H9 (cell line): ENCODE data around the gene FBXL20. TPM values are rescaled to one million over a fixed set of nuclear protein-coding genes. Genes with fewer than 3 reads are reported as not detected.
A peak's percentile ranks its signal among the peaks of the same experiment; 100 is the strongest.

ENCODE experiments used
- DNase-seq: peaks from one replicate; pipeline ENCODE4 v3.0.0-alpha.2; 2017
- H2AFZ ChIP-seq: one replicate; pipeline ENCODE4 v1.6.1; 2013; ENCODE audit warnings: mild to moderate bottlenecking, low read length, control low read depth, moderate library complexity
- H2AK5ac ChIP-seq: 2 replicates; pipeline ENCODE4 v1.6.1; 2013; ENCODE audit warnings: low read length, control low read depth, mixed read lengths; ENCODE audit not compliant: insufficient read length
- H2BK120ac ChIP-seq: one replicate; pipeline ENCODE4 v1.6.1; 2013; ENCODE audit warnings: low read depth, mild to moderate bottlenecking, low read length, control low read depth, inconsistent platforms; ENCODE audit not compliant: poor library complexity, severe bottlenecking
- H2BK12ac ChIP-seq: 2 replicates; pipeline ENCODE4 v1.6.1; 2013; ENCODE audit warnings: low read length, control low read depth, mixed read lengths, low read depth; ENCODE audit not compliant: insufficient read length
- H2BK15ac ChIP-seq: 2 replicates; pipeline ENCODE4 v1.6.1; 2013; ENCODE audit warnings: low read depth, low read length, control low read depth
- H2BK20ac ChIP-seq: one replicate; pipeline ENCODE4 v1.6.1; 2013; ENCODE audit warnings: low read depth, mild to moderate bottlenecking, low read length, control low read depth, inconsistent platforms; ENCODE audit not compliant: poor library complexity, severe bottlenecking
- H2BK5ac ChIP-seq: 2 replicates; pipeline ENCODE4 v1.6.1; 2013; ENCODE audit warnings: low read length, control low read depth, mixed read lengths; ENCODE audit not compliant: insufficient read length
- H3K14ac ChIP-seq: 2 replicates; pipeline ENCODE4 v1.6.1; 2013; ENCODE audit warnings: low read length, control low read depth; ENCODE audit not compliant: insufficient read depth
- H3K18ac ChIP-seq: 2 replicates; pipeline ENCODE4 v1.6.1; 2013; ENCODE audit warnings: low read depth, mild to moderate bottlenecking, mixed read lengths, low read length, control low read depth; ENCODE audit not compliant: insufficient read length
- H3K23ac ChIP-seq: 2 replicates; pipeline ENCODE4 v1.6.1; 2013; ENCODE audit warnings: low read length, control low read depth, mixed read lengths, low read depth; ENCODE audit not compliant: insufficient read length
- H3K23me2 ChIP-seq: 2 replicates; pipeline ENCODE4 v1.6.1; 2013; ENCODE audit warnings: low read depth, mild to moderate bottlenecking, mixed read lengths, low read length, control low read depth; ENCODE audit not compliant: insufficient read length, poor library complexity, severe bottlenecking
- H3K27ac ChIP-seq: 2 replicates; pipeline ENCODE4 v1.5.1; 2013; ENCODE audit warnings: low read length, control low read depth, mixed read lengths, low read depth; ENCODE audit not compliant: insufficient read length
- H3K27me3 ChIP-seq: 2 replicates; pipeline ENCODE4 v1.6.1; 2013; ENCODE audit warnings: low read length, control low read depth, inconsistent platforms; ENCODE audit not compliant: insufficient read depth
- H3K4ac ChIP-seq: 2 replicates; pipeline ENCODE4 v1.6.1; 2013; ENCODE audit warnings: low read depth, mild to moderate bottlenecking, control low read depth, inconsistent platforms, low read length, moderate library complexity
- H3K4me1 ChIP-seq: 2 replicates; pipeline ENCODE4 v1.6.1; 2013; ENCODE audit warnings: low read length, control low read depth, inconsistent platforms; ENCODE audit not compliant: insufficient read depth
- H3K4me2 ChIP-seq: 2 replicates; pipeline ENCODE4 v1.6.1; 2013; ENCODE audit warnings: low read length, control low read depth, mixed read lengths; ENCODE audit not compliant: insufficient read length, insufficient read depth
- H3K56ac ChIP-seq: 2 replicates; pipeline ENCODE4 v1.6.1; 2013; ENCODE audit warnings: low read depth, mild to moderate bottlenecking, mixed read lengths, low read length, control low read depth; ENCODE audit not compliant: insufficient read length
- H3K79me1 ChIP-seq: 2 replicates; pipeline ENCODE4 v1.6.1; 2013; ENCODE audit warnings: low read depth, mild to moderate bottlenecking, moderate library complexity, low read length, control low read depth, inconsistent platforms; ENCODE audit not compliant: insufficient read depth, poor library complexity, severe bottlenecking
- H3K79me2 ChIP-seq: 2 replicates; pipeline ENCODE4 v1.6.1; 2013; ENCODE audit warnings: low read length, control low read depth, inconsistent platforms; ENCODE audit not compliant: insufficient read depth
- H3K9ac ChIP-seq: 2 replicates; pipeline ENCODE4 v1.6.1; 2013; ENCODE audit warnings: low read length, control low read depth, mixed read lengths; ENCODE audit not compliant: insufficient read length; ENCODE audit errors: extremely low read depth
- H3K9me3 ChIP-seq: one replicate; pipeline ENCODE4 v1.6.1; 2013; ENCODE audit warnings: low read depth, low read length, inconsistent platforms; ENCODE audit not compliant: control insufficient read depth
- H3T11ph ChIP-seq: one replicate; pipeline ENCODE4 v1.6.1; 2013; ENCODE audit warnings: mild to moderate bottlenecking, low read length, control low read depth, inconsistent platforms
- H4K20me1 ChIP-seq: one replicate; pipeline ENCODE4 v1.6.1; 2013; ENCODE audit not compliant: control insufficient read depth, insufficient read length, insufficient read depth
- H4K5ac ChIP-seq: 2 replicates; pipeline ENCODE4 v1.6.1; 2013; ENCODE audit warnings: low read depth, mild to moderate bottlenecking, mixed read lengths, low read length, control low read depth; ENCODE audit not compliant: insufficient read length
- H4K8ac ChIP-seq: replicated peaks from 2 replicates; pipeline ENCODE4 v1.6.1; 2013; ENCODE audit warnings: low read length, control low read depth, mixed read lengths, low read depth; ENCODE audit not compliant: insufficient read length
- H4K91ac ChIP-seq: 2 replicates; pipeline ENCODE4 v1.6.1; 2013; ENCODE audit warnings: low read depth, mild to moderate bottlenecking, moderate library complexity, mixed read lengths, low read length, control low read depth; ENCODE audit not compliant: insufficient read length
- H3K27ac Mint-ChIP-seq, 3 experiments: 2 replicates in 2 of 3; 3 replicates in 1 of 3; pipeline ENCODE4 v1.8.0; 2020 to 2021; ENCODE audit warnings: mixed read lengths in 3 of 3, mild to moderate bottlenecking in 1 of 3, moderate library complexity in 1 of 3
- H3K27me3 Mint-ChIP-seq: 2 replicates; pipeline ENCODE4 v1.8.0; 2021; ENCODE audit warnings: low read depth, mild to moderate bottlenecking, moderate library complexity, mixed read lengths
- H3K36me3 Mint-ChIP-seq, 3 experiments: 2 replicates in 2 of 3; 3 replicates in 1 of 3; pipeline ENCODE4 v1.8.0; 2020 to 2021; ENCODE audit warnings: low read depth in 3 of 3, mixed read lengths in 3 of 3; ENCODE audit not compliant: insufficient read depth in 1 of 3
- H3K4me1 Mint-ChIP-seq, 2 experiments: 2 replicates each; pipeline ENCODE4 v1.8.0; 2020; ENCODE audit warnings: mixed read lengths in 2 of 2
- H3K4me3 Mint-ChIP-seq, 2 experiments: 2 replicates in 1 of 2; 3 replicates in 1 of 2; pipeline ENCODE4 v1.8.0; 2020 to 2021; ENCODE audit warnings: mild to moderate bottlenecking in 2 of 2, mixed read lengths in 2 of 2, moderate library complexity in 1 of 2
- H3K9me3 Mint-ChIP-seq, 2 experiments: 2 replicates in 1 of 2; 3 replicates in 1 of 2; pipeline ENCODE4 v1.8.0; 2020; ENCODE audit warnings: mild to moderate bottlenecking in 2 of 2, mixed read lengths in 2 of 2, moderate library complexity in 1 of 2
- CTCF ChIP-seq: fragments of 200-600 bp; sonication (generic); conservative IDR thresholded peaks from 3 replicates; pipeline ENCODE4 v1.8.0; 2021; ENCODE audit warnings: antibody characterized with exemption, mild to moderate bottlenecking
- WGBS: extraction: QIAGEN DNeasy Blood & Tissue Kit; methylation state at CpG from one replicate; pipeline ENCODE4 v1.1.7; 2013; ENCODE audit warnings: missing lambda C conversion rate, low lambda C conversion rate, mixed read lengths; ENCODE audit not compliant: insufficient read length; ENCODE audit errors: extremely low coverage; 5-methylcytosine and 5-hydroxymethylcytosine counted together
- total RNA-seq: library from RNA; stranded (reverse); gene quantifications from 2 replicates; pipeline ENCODE4 v1.2.1, GENCODE V29; 2021

The FBXL20 gene
- total RNA-seq, 1 experiment from 2014 or later = 18.4 TPM

- H3K23me2 ChIP-seq = peaks cover 13% of the 10 kb centered on the region
- no peaks in the 10 kb centered on the region for H3K79me2 ChIP-seq
- no peaks in the 10 kb centered on the region for H4K20me1 ChIP-seq
- H4K8ac ChIP-seq = no peak overlapping the region
- peaks cover 17% of the 10 kb centered on the region; the same call in 1 of the 2 replicates for H3K27me3 ChIP-seq
- H2BK15ac ChIP-seq = no peak overlapping the region
- H2BK5ac ChIP-seq = no peak overlapping the region
- H3K14ac ChIP-seq = no peak overlapping the region
- H3K4me1 ChIP-seq = no peaks in the 10 kb centered on the region
- WGBS = no CpG with 5 or more reads among the region's 24 CpGs
- DNase-seq = peak; percentile 100
- no peak overlapping the region for H3K23ac ChIP-seq
- H2AK5ac ChIP-seq = no peak overlapping the region
- no peak overlapping the region for H4K91ac ChIP-seq
- H2BK12ac ChIP-seq = no peak overlapping the region
- H3K4me2 ChIP-seq = peak overlapping the region; percentile 44
- no peak overlapping the region for H3T11ph ChIP-seq
- no peak overlapping the region for H3K56ac ChIP-seq
- H3K4ac ChIP-seq = no peak overlapping the region
- no peak overlapping the region for H3K9ac ChIP-seq
- H4K5ac ChIP-seq = no peak overlapping the region
- no peaks in the 10 kb centered on the region for H3K79me1 ChIP-seq
- no peak overlapping the region for H2BK120ac ChIP-seq
- no peak for TF ChIP-seq CTCF
- peaks cover 63% of the 10 kb centered on the region for H3K27me3 Mint-ChIP-seq
- H3K9me3 ChIP-seq = no peaks in the 10 kb centered on the region
- no peak overlapping the region for H2BK20ac ChIP-seq
- H3K4me3 Mint-ChIP-seq = peak overlapping the region; percentile 44 to 76
- no peaks in the 10 kb centered on the region for H3K36me3 Mint-ChIP-seq
- H3K18ac ChIP-seq = no peak overlapping the region
- H2AFZ ChIP-seq = no peak overlapping the region
- no peaks in the 10 kb centered on the region for H3K9me3 Mint-ChIP-seq
- peaks cover 17 to 22% of the 10 kb centered on the region in 2 experiments for H3K4me1 Mint-ChIP-seq
- H3K27ac Mint-ChIP-seq = peak overlapping the region in 1 of 3 experiments; percentile 27; a peak in 1 of 7 replicates
- no peak overlapping the region for H3K27ac ChIP-seq
Measured at GRCh38 chr17:39225959-39226683, 175.3 kb downstream of the FBXL20 start.
